HG03457 (cell line): ENCODE data around the gene RBKS.

Experiments
- ATAC-seq: cut with Tn5 transposase; IDR thresholded peaks from one replicate; pipeline ENCODE4 v1.9.1; 2021; ENCODE audit warnings: moderate number of reproducible peaks; ENCODE audit not compliant: unreplicated experiment

Gene RBKS

GRCh38 chr2:27803046-27803445, 87.1 kb downstream of the RBKS start:
- ATAC-seq = no peak

GRCh38 chr2:27802547-27802946, 87.6 kb downstream of the RBKS start:
- ATAC-seq = no peak

GRCh38 chr2:27800856-27801255, 89.3 kb downstream of the RBKS start:
- ATAC-seq = no peak

- no peak for ATAC-seq
Observed at GRCh38 chr2:27799646-27800010, 90.6 kb downstream of the RBKS start.

- ATAC-seq = no peak
Observed at GRCh38 chr2:27798948-27799645, 91.1 kb downstream of the RBKS start.

- no peak for ATAC-seq
Observed at GRCh38 chr2:27798486-27798885, 91.7 kb downstream of the RBKS start.

- ATAC-seq = no peak
Observed at GRCh38 chr2:27797841-27798240, 92.3 kb downstream of the RBKS start.

GRCh38 chr2:27796791-27797765, 93.1 kb downstream of the RBKS start:
- ATAC-seq = no peak

- no peak for ATAC-seq
Observed at GRCh38 chr2:27795868-27796277, 94.3 kb downstream of the RBKS start.

- ATAC-seq = no peak
Observed at GRCh38 chr2:27795093-27795834, 94.9 kb downstream of the RBKS start.

GRCh38 chr2:27792759-27793158, 97.4 kb downstream of the RBKS start:
- no peak for ATAC-seq

GRCh38 chr2:27790796-27791195, 99.4 kb downstream of the RBKS start:
- ATAC-seq = no peak

GRCh38 chr2:27782701-27783100, 107.5 kb downstream of the RBKS start:
- ATAC-seq = no peak

- no peak for ATAC-seq
Observed at GRCh38 chr2:27781496-27781895, 108.7 kb downstream of the RBKS start.

- no peak for ATAC-seq
Observed at GRCh38 chr2:27779417-27780055, 110.7 kb downstream of the RBKS start.

GRCh38 chr2:27776696-27777095, 113.5 kb downstream of the RBKS start:
- no peak for ATAC-seq

- ATAC-seq = no peak
Observed at GRCh38 chr2:27776097-27776496, 114.1 kb downstream of the RBKS start.

GRCh38 chr2:27773959-27774358, 116.2 kb downstream of the RBKS start:
- no peak for ATAC-seq

- ATAC-seq = no peak
Observed at GRCh38 chr2:27772804-27773203, 117.4 kb downstream of the RBKS start.

GRCh38 chr2:27771548-27772335, 118.4 kb downstream of the RBKS start, which contains the start of gene MRPL33:
Gene MRPL33, plus strand, starts transcription at chr2:27771719. Its CDS starts 59 bp downstream, at chr2:27771778.
- ATAC-seq = peak; percentile 72
